Activated CD8-positive, alpha-beta memory T cell treated with anti-CD3 and anti-CD28 coated beads, Interleukin-2, amount 50 U/mL, for 24 hours (primary cell): ENCODE data around the gene LRIG1.

Experiments used
- DNase-seq: peaks from one replicate; pipeline ENCODE4 v3.0.0-alpha.2; 2020; ENCODE audit errors: extremely low read depth

Gene LRIG1

DNA sequence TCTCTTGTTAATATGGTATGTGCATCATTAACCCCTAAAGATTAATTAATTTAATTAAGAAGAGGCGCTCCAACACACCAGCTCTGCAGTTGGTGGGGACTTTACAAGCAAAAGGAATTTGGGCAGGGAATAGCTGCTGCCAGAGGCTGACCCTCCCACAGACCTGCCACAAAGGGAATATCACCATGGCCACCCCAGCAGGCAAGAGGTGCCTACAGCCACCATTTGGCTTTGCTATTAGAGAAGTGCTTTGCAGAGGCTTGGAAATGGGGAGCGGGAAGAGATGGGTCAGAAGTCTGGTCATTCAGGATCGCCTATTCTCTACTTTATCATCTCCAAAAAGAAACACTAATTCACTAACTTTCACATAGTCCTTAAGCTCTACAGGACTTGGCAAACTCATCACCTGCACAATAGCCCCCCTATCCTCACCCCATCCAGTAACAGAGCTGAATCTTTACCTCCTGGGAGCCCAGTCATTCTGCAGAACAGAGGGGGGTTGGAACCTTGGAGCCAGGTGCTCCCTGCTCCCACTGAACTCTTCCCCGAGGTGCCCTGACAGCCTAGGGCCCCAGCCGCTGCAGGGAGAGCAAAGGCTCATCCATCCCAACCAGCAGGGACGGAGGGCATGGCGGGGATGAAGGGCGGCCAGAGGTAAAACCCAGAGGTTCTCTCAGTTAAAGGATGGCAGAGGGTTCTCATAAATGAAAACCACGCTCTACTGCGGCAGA, 29.7 kb downstream of the LRIG1 start:
- no peak for DNase-seq

DNA sequence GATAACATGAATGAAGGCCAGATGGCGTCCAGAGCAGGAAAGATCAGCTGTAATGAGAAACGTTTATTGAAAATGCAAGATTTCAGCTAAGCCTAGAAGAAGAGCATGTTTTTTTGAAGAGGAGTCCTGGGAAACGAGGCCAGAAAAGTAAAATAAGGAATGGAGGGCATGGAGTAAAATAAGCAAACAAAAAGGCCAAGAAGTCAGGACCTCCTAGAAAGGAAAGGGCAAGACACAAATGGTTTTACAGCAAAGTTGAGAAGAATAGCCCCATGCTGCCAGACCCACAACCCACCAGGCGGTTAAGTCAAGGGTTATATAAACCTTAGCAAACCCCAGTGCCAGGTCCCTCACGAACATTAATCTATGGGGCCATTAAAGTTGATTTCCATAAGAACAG, 30.5 kb downstream of the LRIG1 start:
- no peak for DNase-seq

DNA sequence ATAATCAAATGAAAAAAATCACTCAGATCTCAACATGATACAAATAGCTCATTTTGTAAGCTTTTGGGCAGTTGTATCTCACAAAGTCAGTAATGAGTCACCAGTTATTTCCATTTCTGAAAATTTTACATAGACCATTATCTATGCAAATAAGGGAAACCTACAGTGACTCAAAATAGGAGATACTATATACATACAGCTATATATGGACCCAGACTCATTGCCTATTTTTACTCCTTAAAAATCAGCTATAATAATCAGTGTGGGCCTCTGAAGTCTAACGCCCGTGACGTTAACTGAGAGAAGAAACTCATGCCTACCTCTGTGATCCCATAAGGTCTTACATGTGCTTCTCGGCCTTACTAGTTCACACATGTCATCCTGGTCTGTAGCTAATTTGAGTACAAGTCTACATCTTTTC, 31.6 kb downstream of the LRIG1 start:
- no peak for DNase-seq

DNA sequence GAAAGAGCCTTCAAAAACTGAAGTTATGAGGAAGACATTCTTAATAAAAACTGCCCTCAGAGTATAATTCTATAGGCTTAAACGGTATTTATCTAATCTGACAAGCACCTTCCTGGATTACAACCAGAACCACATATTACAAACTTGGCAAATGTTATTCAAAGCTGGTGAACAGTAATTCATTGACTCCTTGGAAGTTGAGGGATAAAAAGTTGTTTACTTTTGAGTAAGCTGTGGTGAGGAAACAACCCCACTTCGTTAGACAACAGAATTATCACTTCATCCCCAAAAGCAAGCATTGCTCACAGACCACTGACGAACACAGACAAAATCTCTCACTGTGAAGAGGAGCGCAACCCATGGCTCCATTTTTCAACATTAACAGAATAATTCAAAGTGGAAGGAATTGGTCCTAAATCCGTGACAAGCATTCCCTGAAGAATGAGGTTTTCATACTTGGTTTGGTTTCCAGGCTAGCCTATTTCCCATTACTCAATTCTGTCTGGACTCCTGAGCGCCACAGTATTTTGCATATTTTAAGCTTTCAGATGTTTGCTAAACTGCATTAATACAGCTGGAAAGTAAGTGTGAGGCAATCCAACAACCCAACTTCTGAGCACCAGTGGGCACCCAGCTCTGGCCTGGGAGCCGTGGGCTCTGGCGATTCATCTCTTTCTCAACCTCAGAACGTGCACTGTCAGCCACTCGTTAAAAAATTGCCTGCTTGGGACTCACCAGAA, 32.7 kb downstream of the LRIG1 start:
- no peak for DNase-seq

DNA sequence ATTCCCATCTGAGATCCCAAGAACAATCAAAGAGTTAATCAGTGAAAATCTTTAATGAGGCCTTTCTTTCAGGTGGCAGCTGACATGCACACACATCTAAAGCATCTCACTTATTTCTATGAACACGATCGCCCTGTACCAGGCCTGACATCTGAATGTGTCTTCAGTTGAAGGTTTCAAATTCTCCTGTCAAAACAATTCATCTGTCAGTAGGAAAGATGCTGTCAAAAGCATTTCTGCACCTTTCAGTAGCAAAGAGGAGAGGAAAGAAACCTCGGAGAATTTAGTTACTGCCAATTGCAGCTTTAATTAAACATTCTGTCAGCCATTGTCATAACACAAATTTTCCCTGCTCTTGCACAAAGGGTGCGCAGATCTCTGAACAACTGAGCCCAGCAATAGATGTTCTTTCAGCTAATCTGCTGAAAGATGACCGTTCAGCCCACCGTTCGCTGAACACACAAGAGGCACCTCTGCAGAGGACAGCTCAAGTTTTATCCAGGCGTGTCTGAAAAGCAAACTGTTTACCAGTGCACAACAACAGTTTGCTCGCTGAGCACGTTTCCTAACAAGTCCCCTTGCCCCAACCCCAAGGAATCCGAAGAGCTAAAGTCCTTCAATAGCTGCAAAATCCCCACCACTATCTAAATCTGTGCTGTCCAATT, 34.1 kb downstream of the LRIG1 start:
- no peak for DNase-seq

DNA sequence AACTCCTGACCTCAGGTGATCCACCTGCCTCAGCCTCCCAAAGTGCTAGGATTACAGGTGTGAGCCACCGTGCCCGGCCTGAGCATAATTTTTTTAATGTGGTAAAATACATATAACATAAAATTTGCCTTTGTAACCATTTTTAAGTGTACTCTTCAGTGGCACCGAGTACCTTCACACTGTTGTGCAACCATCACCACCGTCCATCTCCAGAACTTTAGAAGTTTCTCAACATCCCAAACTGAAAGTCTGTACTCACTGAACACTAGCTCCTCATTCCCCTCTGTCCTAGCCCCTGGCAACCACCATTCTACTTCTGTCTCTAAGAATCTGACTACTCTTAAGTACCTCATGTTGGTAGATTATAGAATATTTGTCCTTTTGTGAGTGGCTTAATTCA, 35.2 kb downstream of the LRIG1 start:
- DNase-seq: no peak

DNA sequence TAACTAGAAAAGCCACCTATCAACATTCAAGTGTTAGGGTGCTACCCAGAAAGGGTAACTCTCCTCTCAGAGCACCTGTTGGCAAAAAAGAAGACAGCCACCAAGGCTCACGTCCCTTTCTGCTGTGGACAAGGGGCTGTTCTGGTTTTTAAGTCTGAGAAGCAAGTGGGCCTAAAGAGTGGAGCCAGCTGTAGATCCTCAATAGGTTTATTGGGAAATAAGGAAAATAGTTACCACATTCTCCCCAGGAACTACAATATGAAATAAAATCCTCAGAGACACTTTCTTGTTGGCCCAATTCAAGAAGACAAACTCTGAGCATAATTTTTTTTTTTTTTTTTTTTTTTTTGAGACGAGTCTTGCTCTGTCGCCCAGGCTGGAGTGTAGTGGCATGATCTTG, 35.8 kb downstream of the LRIG1 start:
- no peak for DNase-seq

DNA sequence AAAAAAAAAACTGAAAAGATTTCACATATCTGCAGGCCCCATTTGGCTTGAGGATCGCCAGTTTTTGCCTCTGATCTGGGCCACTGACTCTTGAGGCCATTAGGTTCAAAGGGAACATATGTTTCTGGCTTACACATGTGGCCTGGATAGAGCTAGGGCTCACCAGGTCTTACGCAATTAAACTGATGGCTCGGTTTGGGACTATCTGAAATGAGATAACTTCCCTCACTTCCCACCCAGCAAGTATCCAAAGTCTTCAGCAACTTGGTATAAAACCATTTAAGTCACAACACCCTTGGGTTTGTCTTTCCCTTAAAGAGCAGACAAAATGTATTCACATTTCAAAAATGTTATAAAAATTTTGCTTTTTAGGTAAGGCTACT, 36.3 kb downstream of the LRIG1 start:
- DNase-seq: no peak

DNA sequence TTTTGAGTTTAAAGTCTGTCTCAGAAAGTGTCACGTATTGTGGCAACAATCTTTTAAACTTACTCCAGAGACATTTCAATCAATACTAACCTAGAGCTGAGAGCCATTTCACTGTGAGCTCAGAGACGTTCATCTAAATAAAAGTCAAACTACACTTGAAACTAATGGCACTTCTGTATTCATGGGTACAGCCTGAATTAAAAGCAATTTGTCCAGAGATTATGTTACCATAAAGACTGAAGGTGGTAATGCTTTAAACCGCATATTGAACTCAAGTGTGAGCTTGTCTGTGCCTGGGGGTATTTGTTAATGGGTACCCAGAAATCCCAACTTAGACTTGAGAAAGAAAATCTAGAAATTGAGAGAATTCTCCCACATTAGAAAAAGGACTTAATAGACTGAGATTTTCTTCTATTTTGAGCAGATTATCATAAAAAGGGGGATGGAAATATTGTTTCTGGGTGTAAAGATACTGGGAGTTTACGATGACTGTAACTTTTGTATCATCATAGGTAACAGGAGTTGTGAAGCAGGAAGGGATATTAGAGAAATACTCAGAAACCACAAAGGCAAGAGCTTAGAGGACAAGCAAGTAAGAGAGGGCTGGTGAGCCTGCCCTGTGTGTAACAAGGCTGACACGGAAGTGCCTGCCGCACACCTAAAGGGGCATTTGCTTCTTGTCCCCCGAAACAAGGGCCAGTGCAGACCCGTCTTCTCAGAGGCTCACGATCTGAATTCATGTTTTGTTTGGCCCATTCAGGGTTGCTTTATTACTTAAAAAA, 36.9 kb downstream of the LRIG1 start:
- no peak for DNase-seq

DNA sequence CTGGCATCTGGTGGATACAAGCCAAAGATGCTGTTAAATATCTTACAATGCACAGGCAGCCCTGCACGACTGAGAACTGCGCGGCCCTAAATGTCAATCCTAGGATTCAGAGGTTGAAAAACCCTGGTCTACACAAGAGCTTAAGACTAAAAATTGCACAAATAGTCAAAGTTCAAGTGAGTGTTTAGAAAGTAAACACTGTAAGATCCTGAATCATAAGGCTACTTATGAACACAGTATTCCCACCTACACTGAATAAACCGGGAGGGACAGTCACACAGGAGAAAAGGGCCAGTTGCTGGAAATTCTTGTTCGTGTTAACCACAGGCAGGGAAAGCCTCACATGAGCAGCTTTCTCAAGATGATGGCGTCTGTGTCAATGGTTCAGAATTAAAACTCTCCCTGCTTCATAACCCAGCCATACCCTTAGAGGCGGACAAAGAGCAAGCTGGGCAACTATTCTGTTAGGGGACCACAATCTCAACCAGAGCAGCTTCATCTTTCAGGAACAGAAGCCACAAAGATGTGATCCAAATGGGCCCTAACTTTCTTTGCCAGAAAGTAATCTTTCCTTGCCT, 37.7 kb downstream of the LRIG1 start:
- DNase-seq: no peak

DNA sequence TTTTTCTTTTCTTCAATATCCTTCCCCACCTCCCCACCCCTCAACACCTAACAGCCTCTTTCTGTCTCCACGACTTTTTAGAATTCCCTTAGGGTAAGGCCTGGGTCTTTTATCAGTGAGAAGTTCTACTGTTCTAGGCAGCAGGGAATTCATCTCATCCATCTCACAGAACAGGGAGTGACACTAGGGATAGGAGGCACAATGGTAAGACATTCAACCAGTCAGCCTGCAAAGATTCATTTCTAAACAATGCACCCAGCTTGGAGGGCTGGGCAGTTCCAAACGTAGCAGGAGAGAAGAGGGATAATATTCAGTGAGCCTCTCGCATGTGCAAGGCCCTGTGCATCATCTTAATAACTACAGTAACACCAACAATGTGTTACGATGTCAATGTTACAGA, 43.6 kb downstream of the LRIG1 start:
- DNase-seq: no peak

DNA sequence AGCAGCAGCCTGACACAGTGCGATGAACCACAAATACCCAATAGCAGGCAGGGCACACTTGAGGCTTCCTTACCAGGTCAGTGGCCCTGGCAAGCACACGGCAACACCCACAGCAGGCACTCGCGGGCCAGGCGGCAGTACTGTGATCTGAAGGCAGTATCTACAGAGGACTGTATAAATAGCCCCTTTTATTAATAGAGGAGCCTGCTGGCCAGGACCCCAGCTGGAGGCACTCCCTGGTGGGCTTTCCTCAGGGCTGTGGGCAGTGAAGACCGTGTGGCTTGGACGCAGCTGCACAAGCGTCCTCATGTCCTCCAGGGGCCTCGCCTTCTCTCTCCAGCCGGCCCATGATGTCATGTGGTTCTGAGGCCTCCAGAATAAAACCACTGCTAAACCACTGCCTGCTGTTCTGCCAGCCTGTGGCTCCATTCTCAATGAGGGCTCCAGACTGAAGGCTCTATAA, 44.1 kb downstream of the LRIG1 start:
- DNase-seq: no peak

DNA sequence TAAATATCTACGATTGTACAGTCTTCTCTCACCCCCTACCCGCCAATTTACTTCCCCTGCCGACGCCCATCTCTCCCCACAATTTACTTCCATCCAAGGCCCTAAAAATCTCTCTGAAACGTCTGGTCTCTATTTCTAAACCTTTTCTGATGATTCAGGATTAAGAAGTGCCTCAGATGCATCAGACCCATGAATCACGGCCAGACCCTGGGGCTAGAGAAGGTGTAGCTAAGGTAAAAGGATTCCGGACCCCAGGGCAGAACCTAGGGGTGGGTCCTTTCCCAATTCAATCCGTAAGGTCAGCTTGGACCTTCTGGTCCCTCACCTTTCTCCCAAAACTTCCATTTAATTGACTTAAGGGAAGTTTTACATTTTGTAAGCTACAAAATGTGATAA, 46.4 kb downstream of the LRIG1 start:
- no peak for DNase-seq

DNA sequence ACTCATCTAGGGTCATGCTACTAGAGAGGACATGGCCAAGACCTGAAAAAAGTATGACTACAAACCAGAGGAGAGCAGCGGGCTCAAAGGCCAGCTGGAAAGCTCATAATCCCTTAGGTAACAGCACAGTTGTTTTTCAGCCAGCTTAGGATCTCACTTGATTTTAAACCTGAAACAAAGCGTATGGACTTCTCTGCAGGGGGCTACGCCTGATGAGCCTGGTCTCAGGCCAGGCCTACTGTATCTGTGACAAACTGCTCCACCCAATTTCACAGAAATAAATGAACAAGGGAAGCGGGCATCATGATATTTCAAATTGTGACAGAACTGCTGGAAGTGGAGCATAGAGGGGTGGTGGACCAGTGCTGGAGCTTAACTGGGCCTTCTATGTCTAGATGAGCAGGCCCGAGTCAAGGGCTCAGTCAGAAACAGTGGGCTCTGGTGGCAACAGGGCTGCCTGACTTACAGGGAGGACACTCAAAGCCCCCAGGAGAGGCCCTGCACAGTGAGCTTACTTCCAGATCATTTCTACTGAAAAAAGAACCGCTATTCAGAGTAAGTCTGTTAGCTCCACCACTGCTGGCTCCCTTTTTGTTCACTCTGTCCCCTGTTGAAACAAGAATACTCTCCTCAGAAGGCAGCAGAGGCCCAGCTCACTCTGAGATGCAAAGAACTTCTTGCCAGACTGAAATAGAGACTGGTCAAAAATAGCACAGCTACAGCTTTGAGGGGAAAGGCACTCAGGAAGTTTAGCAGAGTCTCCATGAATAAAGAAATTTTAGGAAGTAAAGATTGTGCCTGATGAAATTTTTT, 47.0 kb downstream of the LRIG1 start:
- no peak for DNase-seq

DNA sequence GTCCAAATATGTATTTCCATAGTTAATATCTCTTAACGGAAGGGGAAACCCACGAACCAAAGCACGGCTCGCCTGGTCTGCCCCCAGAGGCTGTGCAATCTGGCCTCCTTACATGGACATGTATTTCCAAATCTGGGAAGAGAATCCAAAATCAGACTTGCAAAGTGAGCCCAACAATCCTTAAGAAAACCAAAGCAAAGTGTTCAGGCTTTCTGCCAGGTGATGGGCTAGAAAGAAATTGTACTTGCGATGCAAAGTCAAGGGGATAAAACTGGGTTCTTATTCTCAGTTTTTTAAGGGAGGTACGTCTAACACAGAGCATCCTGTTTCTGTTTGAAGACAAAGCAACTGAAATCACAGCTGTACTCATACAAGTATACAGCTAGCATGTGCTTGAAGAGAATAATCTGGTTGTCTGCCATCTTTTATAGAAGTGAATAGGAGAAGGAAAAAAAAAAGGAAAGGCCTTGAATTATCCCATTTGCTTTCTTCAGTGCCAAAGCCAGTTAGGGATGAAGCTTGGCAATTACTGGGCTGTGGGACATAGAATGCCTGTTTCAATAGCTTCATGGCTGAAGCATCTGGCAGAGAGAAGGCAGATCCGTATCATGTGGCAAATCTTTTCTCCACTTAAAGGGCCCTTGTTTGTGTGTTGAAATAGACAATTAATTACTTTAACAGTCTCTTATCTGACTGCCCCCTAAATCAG, 48.4 kb downstream of the LRIG1 start:
- DNase-seq: no peak

DNA sequence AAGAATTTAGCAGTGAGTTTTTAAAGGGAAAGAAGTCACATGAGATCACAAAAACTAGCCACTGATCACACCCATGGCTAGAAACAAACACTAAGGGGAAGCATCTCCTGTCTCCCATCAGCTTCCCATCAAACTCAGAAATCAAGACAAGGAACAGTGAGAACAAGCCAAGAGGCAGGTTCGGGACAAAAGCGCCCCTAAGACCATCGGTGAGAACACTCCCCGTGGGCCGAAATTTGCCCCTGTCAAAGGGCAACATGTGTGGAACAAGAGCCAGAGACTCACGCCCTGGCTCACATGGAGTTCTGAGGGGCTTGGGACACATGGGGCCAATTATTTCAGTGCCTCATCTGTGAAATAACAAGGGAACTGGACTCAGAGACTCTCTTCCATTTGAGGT, 49.1 kb downstream of the LRIG1 start:
- no peak for DNase-seq

DNA sequence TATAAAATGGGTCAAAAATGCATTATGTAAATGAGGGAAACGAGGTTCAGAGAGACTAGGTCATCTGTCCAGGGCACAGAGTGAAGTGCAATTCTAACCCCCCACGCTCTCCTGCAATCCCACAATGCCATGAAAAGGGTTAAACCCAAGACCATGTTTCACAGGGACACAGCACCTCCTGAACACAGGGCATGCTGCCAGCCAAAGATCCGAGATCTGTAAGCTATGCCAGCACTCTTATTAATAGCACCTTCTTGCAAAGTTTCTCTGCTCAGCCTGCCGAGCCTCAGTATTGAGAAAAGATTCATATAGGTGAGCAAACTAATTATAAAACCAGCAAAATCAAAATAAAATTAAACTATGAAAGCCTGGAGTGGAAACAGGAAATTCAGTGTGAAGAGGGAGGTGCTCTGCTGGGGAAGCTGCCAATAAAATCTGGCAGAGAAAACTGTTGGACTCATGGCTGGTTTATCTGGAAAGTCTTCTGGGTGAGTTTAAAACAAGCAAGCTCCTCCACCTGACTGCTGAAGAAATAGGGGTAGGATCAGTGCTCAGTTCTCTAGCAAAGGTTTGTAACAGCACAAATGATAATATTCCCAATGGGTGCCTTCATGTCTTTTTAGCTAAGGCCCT, 50.3 kb downstream of the LRIG1 start:
- DNase-seq: no peak

DNA sequence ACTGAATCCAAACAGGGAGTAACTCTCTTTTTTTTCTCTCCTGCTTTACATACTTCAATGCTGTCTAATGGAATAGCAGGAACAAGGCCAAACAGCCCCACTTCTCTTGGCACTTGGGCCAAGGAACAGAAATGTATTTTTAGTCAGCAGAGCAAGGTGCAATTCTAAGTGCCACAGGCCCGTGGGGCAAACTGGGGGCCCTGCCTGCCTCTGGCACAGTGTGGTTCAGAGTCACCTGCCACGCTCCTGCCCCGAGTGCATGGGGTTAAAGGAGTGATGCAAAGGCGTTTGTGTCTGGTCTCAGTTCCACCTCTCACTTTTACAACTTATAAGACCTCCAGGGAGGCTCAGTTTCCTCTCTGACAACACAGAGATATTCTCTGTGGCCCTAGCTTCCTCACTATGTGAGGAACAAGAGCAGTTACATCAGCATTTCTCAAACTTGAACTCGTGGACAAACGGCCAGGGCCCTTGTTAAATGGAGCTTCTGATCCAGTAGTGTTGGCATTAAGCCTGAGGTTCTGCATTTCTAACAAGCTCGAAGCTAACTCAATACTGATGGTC, 51.3 kb downstream of the LRIG1 start:
- no peak for DNase-seq

DNA sequence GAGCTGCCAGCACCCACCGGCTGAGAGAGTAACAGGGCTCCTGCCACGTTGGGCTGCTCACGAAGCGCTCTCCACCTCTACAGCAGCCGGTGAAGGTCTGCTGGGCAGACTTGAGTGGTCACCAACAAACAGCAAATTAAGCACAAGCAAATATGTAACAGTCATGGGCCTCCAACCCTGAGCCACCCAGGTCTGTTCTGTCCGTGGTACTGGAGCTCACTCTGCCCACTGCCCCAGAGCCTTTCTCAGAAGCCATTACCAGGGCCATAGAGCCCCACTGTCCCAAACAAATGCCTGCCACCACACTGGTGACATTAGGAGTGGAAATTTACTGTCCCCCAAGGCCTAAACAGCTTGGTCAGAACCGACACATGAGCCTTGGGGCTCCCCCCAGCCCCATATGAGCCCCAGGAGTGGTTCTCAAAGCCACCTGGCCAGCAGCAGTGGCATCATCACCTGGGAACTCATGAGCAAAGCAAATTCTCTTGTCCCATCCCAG, 56.6 kb downstream of the LRIG1 start:
- DNase-seq: no peak
